Skeletal muscle satellite cell (primary cell): ENCODE data around the gene METTL2B.
"Not testable (repeated sequence)": the region's sequence is repeated elsewhere in the genome, so short reads cannot be mapped to it uniquely, and the experiment has no call there.

ENCODE experiments used
- H3K27me3 ChIP-seq: 2 replicates; pipeline ENCODE4 v1.7.0; 2013; ENCODE audit warnings: low read length; ENCODE audit not compliant: control insufficient read depth, insufficient read depth
- H3K36me3 ChIP-seq: 2 replicates; pipeline ENCODE4 v1.7.0; 2013; ENCODE audit warnings: mild to moderate bottlenecking, control low read depth, low read length; ENCODE audit not compliant: insufficient read depth
- H3K4me1 ChIP-seq: 2 replicates; pipeline ENCODE4 v1.7.0; 2013; ENCODE audit warnings: low read length; ENCODE audit not compliant: control insufficient read depth, insufficient read depth
- H3K4me2 ChIP-seq: 2 replicates; pipeline ENCODE4 v1.7.0; 2013; ENCODE audit warnings: mild to moderate bottlenecking, low read length
- H3K4me3 ChIP-seq: 2 replicates; pipeline ENCODE4 v1.7.0; 2013; ENCODE audit warnings: low read length
- H3K9ac ChIP-seq: 2 replicates; pipeline ENCODE4 v1.7.0; 2013; ENCODE audit warnings: mild to moderate bottlenecking, low read depth, low read length, moderate library complexity
- H3K9me3 ChIP-seq: replicated peaks from 2 replicates; pipeline ENCODE4 v1.7.0; 2013; ENCODE audit warnings: mild to moderate bottlenecking, control low read depth, low read length

METTL2B gene

DNA sequence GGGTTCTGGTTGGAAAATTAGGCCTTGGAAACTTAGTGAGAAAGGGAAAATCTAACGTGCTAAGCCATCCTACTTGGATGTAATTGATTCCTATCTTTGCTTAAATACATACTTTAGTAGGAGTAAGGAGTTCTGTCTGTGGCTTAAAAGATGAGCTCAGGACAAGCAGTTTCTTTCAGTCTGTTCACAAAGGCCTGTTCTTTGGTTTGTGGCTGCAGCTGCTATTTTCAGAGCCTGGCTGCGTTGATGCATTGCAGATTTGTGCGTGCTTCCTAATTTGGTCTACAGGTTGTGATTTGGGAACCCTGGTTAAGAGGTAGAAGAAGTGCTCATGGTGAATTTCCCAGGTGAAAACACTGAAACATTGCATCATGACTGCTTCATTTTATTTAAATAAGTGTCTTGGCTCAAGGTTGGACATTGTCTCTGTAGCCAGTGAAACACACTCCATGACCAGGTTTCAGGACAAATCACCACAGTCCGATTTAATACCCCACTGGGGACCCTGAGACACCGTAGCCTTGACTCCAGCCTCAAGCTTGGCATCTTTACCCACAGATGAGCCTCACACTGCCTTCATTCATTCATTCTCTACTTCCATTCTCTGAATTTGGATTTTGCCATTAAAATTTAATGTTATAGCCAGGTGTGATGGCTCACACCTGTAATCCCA, 30.9 kb downstream of the METTL2B start:
- not testable (repeated sequence) for H3K9ac ChIP-seq, H3K4me3 ChIP-seq, H3K9me3 ChIP-seq, H3K36me3 ChIP-seq, H3K4me1 ChIP-seq, H3K27me3 ChIP-seq, H3K4me2 ChIP-seq

DNA sequence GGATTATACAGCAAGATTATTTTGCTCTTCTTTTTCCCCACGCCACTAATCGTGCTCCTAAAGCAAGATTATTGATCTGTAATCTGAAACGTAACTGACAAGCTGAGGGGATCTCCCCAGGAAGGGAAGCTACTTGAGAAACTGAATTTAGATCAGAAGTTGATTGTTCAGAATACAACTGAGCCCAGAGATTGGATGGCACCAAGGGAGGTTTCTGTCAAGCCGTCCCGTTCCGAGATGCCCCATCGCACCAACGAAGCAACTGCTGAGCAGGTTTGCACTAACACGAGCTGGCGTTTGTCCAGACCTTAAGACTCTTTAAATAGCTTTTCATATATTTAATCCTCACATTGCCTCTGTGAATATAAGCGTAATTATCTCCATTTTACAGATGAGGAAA, 35.1 kb downstream of the METTL2B start:
- H3K9ac ChIP-seq, H3K27me3 ChIP-seq, H3K4me1 ChIP-seq, H3K4me2 ChIP-seq, H3K9me3 ChIP-seq, H3K4me3 ChIP-seq, H3K36me3 ChIP-seq: not testable (repeated sequence)

DNA sequence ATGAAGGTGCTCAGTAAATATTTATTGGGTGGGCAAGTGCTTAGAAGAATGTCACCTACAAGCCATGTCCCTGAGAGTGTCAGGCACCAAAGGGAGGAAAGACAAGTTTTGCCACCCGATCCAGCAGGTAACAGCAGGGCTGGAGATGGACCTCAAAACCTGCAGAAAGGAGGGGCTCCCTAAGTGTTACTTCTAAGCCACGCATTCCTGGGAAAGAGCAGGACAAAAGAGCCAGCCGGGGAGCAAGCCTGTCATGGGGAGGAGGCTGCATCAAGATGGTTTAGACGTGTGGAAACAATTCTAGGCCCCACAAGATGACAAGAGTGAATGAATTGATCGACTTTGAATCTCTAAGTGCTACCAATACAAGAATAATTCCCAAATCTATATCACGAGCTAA, 38.7 kb downstream of the METTL2B start:
- H3K9me3 ChIP-seq, H3K27me3 ChIP-seq, H3K9ac ChIP-seq, H3K4me2 ChIP-seq, H3K36me3 ChIP-seq, H3K4me3 ChIP-seq, H3K4me1 ChIP-seq: not testable (repeated sequence)

DNA sequence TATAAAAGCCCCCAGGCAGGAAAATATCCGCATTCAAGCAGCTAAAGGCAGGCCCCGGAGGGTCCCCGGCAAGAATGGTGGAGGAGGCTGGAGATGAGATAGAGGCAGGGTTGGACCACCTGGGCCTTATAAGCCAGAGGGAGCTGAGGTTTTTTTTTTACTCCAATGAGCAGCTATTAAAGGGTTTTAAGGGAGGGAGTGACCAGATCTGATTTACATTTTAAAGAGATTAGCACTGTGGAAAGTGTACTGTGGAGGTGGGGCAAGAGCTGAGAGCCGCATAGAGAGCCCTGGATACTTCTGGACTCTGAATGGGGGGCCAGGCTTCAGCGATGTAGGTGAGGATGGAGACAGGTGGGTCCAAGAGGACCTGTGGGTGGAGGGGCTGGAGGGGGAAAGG, 40.5 kb downstream of the METTL2B start:
- H3K4me3 ChIP-seq, H3K4me1 ChIP-seq, H3K9me3 ChIP-seq, H3K36me3 ChIP-seq, H3K27me3 ChIP-seq, H3K4me2 ChIP-seq, H3K9ac ChIP-seq: not testable (repeated sequence)

DNA sequence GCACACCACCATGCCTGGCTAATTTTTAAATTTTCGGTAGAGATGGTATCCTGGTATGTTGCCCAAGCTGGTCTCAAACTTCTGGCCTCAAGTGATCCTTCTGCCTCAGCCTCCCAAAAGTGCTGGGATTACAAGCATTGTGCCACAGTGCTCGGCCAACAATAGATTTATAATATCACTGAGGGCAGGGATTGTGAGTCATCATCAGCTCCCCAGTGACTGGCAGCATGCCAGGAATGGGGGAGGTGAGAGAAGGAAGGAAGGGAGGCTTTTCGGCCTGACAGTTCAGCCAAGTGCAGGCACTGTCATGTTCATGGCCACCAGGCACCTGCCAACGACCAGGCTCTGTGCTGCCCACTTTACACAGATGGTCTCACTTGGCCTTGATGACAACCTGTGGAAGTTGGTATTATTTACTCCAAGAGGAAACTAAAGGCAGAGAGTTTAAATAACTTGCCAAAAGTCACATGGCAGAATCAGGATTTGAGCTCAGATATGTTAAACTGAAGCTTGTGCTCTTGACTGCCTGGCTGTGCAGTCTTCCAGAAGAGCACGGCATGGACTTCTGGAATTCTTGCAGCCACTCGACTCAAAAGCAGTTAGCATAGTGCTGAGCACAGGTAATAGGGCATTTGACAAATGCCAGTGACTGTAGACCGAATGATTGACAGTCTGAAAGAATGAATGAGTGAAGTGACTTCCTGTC, 46.8 kb downstream of the METTL2B start:
- H3K9ac ChIP-seq, H3K4me1 ChIP-seq, H3K36me3 ChIP-seq, H3K4me3 ChIP-seq, H3K27me3 ChIP-seq, H3K9me3 ChIP-seq, H3K4me2 ChIP-seq: not testable (repeated sequence)

DNA sequence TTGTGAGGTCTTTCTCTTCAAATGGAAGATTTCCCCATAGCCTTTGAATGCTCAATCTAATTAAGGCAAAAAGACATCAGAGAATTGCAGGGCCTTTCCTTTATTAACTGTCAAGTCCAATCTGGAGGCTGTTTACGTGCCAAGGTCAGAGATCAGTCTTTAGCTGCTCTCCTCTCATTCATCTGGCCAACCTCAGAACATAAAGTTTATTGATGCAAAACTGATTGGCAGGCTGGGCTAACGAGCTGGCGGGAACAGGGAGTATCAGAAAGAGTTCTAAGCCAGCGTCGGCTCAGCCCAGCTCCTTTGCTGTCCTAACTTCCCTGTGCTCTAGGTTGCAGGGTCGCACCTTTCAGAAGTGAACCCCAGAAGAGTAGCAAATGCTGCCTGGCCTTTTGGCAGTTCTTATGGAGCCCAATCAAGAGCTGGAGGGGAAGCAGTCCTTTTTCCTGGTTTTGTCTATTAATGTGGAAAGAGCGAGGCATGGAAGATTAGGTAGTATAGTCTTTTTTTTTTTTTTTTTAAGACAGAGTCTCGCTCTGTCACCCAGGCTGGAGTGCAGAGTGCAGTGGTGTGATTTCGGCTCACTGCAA, 47.5 kb downstream of the METTL2B start:
- H3K4me1 ChIP-seq, H3K9me3 ChIP-seq, H3K4me3 ChIP-seq, H3K27me3 ChIP-seq, H3K9ac ChIP-seq, H3K36me3 ChIP-seq, H3K4me2 ChIP-seq: not testable (repeated sequence)

DNA sequence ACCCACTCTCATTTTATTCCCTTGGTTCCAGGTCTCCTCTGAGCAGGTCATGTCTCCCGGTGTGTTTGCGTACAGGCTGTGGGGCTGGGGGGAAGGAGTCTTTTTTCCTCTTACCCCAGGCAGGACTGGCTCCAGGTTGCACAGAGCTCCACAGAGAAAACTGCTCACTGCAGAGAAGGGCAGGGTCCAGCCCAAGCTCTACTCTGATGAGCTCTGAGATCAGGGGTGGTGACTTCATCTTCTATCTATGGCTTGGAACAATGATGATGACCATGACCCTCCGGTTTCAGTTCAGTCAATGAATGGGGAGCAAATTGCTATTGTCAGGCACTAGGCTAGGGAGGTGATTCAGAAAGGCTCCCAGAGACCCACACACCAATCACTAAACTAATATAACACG, 49.0 kb downstream of the METTL2B start:
- not testable (repeated sequence) for H3K4me1 ChIP-seq, H3K9me3 ChIP-seq, H3K4me3 ChIP-seq, H3K4me2 ChIP-seq, H3K9ac ChIP-seq, H3K27me3 ChIP-seq, H3K36me3 ChIP-seq

DNA sequence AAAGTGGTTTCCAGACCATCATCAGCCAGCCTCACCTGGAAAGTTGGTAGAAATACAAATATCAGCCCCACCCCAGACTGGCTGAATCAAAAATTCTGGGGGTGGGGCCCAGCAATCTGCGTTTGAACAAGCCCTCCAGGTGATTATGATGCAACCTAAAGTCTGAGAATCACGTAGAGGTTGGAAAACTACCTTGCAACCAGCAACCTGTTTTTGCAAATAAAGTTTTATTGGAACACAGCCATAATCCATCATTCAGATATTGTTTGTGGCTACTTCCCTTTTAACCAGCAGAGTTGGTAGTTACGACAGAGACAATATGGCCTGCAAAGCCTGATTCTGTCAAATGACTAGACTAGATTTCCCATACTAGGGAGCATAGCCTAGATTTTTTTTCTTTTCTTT, 49.5 kb downstream of the METTL2B start:
- not testable (repeated sequence) for H3K9ac ChIP-seq, H3K27me3 ChIP-seq, H3K36me3 ChIP-seq, H3K4me2 ChIP-seq, H3K9me3 ChIP-seq, H3K4me3 ChIP-seq, H3K4me1 ChIP-seq

DNA sequence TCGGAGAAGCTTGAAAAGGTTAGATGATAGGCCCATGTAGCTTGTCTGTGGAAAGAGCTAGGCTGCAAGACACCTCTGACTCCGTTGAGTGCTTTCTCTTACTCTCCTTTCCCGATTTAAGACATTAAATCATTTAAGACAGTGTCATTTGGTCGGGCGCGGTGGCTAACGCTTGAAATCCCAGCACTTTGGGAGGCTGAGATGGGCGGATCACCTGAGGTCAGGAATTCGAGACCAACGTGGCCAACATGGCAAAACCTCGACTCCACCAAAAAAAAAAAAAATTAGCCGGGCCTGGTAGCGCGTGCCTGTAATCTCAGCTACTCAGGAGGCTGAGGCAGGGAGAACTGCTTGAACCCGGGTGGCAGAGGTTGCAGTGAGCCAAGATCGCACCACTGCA, 52.6 kb downstream of the METTL2B start:
- not testable (repeated sequence) for H3K4me2 ChIP-seq, H3K4me1 ChIP-seq, H3K4me3 ChIP-seq, H3K36me3 ChIP-seq, H3K27me3 ChIP-seq, H3K9me3 ChIP-seq, H3K9ac ChIP-seq

DNA sequence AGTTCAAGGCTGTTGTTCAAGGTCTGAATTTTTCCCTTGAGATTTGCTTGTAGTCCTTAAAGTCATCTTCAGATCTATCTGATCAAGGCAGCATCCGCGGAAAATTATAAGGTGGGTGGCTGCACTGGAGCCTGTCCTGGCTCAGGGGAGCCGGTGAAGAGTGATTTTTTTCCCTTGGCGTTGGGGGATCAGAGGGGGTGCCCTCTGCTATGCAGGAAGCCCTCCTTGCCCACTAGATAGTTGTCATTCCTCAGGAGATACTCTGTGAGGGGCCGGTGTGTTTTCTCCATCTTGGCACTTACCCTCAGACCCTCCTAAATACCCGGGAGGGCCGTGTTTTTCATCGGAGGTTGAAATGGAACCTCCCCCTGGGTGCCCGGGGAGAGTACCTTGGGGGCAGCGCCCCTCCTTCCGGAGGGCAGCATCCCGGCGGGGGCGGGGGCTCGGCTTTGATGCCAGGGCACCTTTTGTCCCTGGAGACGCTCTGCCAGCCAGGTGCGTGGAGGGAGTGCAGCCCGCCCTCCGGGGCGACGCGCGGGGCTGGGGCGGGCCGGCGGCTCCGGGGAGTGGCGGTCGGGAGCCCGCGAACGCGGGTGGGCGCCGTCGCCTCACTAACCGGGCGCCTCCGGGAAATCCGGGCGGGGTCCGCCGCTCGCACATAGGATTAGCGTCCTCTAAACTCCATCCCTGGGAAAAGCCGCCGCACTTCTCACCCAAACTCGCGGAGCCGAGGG, 53.7 kb downstream of the METTL2B start:
- not testable (repeated sequence) for H3K4me1 ChIP-seq, H3K27me3 ChIP-seq, H3K9me3 ChIP-seq
- H3K9ac ChIP-seq = peak overlapping the region; percentile 92
- peaks cover 10% of the 10 kb centered on the region for H3K36me3 ChIP-seq
- peak overlapping the region; percentile 82 for H3K4me3 ChIP-seq
- peak overlapping the region; percentile 83 for H3K4me2 ChIP-seq

DNA sequence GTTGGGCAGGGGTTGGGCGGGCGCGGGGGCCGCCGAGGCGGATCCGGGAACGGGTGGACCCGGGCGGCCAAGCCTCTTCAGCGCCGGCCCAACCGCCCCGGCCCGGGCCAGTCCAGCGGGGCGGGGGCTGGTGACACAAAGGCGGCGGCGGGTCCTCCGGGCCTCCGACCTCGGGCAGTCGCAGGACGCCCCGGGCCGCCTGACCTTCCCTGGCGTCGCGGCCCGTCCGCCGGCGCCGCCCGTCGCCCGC, 54.2 kb downstream of the METTL2B start:
- peak overlapping the region; percentile 83 for H3K4me2 ChIP-seq
- no peaks in the 10 kb centered on the region for H3K9me3 ChIP-seq
- peaks cover 10% of the 10 kb centered on the region for H3K36me3 ChIP-seq
- H3K9ac ChIP-seq = peak overlapping the region; percentile 92
- H3K4me3 ChIP-seq = peak overlapping the region; percentile 82
- H3K4me1 ChIP-seq = peaks cover 9% of the 10 kb centered on the region
- H3K27me3 ChIP-seq = no peaks in the 10 kb centered on the region
